Testis (tissue), 2 donors: ENCODE measurements around the gene KRTAP2-4.

Experiments used
- POLR2A ChIP-seq: fragments of 450-650 bp; IDR thresholded peaks from one replicate; pipeline ENCODE4 v1.6.1; 2017; ENCODE audit warnings: antibody characterized with exemption, mild to moderate bottlenecking, moderate library complexity
- TF ChIP-seq, protein P1 (sequence below), 3 experiments: fragments of 450-650 bp in 2 of 3; fragments of 200-600 bp in 1 of 3; sonication (generic) in 1 of 3; IDR thresholded peaks; one replicate each; pipeline ENCODE4 v1.5.1; 2016 to 2019; ENCODE audit warnings: antibody characterized with exemption in 3 of 3, mild to moderate bottlenecking in 2 of 3, moderate library complexity in 1 of 3

DNA sequence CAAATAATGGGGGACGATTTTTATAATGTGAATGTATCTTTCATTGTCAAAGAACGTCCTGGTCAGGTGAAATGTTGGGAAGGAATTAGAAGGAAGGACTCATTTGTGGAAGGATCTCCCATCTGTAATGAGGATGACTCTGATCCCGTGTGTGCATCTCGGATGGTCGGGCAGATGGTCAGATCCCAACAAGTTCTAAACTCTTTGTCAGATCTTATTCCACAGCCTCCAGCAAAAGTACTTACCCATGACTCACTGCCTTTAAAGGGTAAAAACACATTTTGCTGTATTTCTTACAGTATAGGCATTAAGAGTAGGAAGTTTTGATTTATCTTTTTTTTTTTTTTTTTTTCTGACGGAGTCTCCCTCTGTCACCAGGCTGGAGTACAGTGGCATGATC is 32.8 kb upstream of the KRTAP2-4 start:
- TF ChIP-seq POLR2A = no peak
- TF ChIP-seq, protein P1, sequence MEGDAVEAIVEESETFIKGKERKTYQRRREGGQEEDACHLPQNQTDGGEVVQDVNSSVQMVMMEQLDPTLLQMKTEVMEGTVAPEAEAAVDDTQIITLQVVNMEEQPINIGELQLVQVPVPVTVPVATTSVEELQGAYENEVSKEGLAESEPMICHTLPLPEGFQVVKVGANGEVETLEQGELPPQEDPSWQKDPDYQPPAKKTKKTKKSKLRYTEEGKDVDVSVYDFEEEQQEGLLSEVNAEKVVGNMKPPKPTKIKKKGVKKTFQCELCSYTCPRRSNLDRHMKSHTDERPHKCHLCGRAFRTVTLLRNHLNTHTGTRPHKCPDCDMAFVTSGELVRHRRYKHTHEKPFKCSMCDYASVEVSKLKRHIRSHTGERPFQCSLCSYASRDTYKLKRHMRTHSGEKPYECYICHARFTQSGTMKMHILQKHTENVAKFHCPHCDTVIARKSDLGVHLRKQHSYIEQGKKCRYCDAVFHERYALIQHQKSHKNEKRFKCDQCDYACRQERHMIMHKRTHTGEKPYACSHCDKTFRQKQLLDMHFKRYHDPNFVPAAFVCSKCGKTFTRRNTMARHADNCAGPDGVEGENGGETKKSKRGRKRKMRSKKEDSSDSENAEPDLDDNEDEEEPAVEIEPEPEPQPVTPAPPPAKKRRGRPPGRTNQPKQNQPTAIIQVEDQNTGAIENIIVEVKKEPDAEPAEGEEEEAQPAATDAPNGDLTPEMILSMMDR (IDR thresholded peaks at IDR 0.05) = no peak
